ENCODE measurements around the gene SCARF1.
"Not testable (repeated sequence)": the region's sequence is repeated elsewhere in the genome, so short reads cannot be mapped to it uniquely, and the experiment has no call there.

SCARF1 gene

GRCh38 chr17:1645207-1646171 lies at the start of gene SCARF1:
SCARF1 (minus strand) TSS chr17:1645732; CDS start chr17:1645697, 35 bp downstream.
- no peak for DNase-seq

- DNase-seq, result no peak
Measured at GRCh38 chr17:1693339-1693738, 47.8 kb upstream of the SCARF1 start.

- DNase-seq, result no peak
Measured at GRCh38 chr17:1690544-1691221, 45.2 kb upstream of the SCARF1 start.

GRCh38 chr17:1688405-1688804 lies 42.9 kb upstream of the SCARF1 start:
- DNase-seq, result not testable (repeated sequence)

GRCh38 chr17:1686086-1686485 lies 40.6 kb upstream of the SCARF1 start:
- DNase-seq, result no peak

DNA sequence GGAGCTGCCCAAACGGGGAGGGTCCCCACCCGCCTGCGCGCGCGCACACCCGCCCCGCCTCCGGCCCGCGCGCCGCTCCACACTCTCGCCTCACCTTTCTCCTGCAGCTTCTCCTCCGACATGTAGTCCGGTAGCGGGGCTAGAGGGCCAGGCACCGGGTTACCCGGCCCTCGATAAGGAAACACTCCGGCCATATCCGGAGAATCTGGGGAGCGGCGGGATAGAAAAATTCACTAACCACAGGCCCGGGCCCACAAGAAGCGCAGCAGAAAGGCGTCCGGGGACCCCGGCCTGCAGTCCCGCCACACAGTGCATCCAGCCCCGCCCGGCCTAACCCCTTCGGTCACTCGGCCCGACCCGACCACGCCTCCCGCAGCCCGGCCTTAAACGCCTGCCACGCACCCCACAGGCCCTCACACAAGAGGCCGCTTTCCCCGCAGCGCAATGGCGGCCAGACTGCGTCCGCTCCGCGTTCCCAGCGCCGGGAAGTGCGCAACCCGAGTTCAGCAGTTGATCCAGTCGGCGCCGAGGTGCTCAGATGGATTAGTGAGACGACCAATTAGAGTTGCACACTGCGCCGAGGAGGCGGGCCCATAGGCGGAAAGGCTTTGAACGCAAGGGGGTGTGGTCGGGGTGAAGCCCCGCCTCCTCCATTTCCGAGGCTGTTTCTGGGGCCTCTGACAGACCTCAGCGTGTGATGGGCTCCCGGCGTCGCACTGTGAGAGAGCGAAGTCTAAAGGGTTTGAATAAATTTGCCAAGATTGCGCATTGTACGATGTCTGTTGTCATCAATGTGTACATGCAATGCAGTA lies 39.1 kb upstream of the SCARF1 start, which contains the start of gene PRPF8:
TSS of gene PRPF8 (minus strand) at position 490 of the 812 bp plus-strand sequence. CDS start at position 194, 296 bp downstream.
- DNase-seq, result peak; percentile 94

- DNase-seq, result no peak
Measured at GRCh38 chr17:1683459-1683858, 37.9 kb upstream of the SCARF1 start.

- DNase-seq, result no peak
Measured at GRCh38 chr17:1676401-1676800, 30.9 kb upstream of the SCARF1 start.

- DNase-seq, result no peak
Measured at GRCh38 chr17:1673041-1673785, 27.7 kb upstream of the SCARF1 start.

GRCh38 chr17:1663934-1664333 lies 18.4 kb upstream of the SCARF1 start:
- not testable (repeated sequence) for DNase-seq

DNA sequence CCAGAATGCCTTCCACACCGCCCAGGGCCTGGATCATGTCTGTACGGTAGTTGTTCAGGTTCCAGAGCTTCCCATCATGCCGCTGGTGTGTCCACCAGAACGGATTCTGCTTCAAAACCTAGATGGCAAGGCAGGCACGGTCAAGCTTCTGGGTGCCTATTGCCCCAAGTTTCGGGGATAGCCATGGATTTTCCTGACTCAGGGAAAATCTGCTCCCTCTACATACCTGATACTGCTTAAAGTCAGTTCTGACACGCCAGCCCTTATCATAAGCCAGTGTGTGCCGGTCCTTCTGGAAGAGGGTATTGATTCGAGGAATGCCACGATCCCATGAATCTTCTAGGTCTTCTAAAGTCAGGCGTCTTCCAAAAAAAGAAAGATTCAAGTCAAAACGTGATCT lies 15.5 kb upstream of the SCARF1 start:
- DNase-seq, result no peak

DNA sequence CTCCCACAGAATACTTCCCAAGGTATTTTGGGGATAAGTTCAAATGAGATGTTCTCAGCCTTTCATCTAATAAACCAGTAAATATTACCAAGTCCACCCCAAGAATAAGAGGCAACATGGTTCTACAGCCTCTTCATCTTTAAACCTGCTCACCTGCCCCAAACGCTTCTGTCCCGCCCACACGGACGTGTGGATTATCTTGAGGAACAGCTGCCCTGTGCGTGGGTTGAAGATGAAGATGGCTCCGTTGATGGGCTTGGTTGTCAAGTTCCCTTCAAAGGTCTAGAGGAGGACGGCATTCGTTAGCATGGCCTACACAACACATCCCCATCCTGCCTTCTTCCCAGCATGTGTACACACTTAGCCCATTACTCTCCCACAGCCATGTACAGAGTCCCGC lies 12.6 kb upstream of the SCARF1 start:
- DNase-seq, result no peak

DNA sequence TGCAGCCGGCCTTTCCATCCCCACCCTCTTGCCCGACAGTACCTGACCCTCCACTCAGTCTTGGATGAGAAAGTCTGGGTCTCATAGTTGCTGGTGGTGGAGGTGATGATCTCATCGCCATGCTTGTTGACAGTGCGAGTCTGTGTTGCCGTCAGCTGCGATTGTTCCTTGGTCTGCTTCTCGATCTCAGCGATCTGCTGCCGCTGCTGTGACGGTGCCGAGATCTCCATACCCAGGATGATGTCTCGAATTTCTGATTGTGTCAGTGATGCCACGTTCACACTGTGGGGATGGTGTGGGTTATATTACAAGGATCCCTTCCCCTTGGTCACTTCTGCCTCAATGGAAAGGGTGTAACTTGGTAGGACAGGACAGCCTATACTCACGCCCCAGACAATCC lies 8.2 kb upstream of the SCARF1 start:
- no peak for DNase-seq

DNA sequence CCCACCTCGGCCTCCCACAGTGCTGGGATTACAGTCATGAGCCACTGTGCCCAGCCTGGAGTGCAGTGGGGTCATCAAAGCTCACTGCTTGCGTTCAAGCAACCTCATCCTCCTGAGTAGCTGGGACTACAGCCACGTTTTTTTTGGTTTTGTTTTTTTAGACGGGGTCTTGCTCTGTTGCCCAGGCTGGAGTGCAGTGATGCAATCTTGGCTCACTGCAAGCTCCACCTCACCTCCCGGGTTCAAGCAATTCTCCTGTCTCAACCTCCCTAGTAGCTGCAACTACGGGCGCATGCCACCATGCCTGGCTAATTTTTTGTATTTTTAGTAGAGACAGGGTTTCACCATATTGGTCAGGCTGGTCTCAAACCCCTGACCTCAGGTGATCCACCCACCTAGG lies 7.3 kb upstream of the SCARF1 start:
- not testable (repeated sequence) for DNase-seq

DNA sequence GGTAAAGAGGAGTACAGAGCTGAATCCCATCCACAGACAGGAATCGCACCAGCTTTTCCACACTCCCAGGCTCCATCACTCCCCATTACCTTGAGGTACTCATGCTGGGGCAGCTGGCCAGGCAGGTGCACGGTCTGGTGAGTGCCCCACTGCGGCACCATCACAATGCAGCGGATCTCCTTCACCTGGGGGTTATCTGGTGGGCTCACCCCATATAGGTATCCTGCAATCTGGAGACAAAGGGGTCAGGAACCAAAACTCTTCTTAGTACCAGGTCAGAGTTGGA lies 6.0 kb upstream of the SCARF1 start:
- no peak for DNase-seq

DNA sequence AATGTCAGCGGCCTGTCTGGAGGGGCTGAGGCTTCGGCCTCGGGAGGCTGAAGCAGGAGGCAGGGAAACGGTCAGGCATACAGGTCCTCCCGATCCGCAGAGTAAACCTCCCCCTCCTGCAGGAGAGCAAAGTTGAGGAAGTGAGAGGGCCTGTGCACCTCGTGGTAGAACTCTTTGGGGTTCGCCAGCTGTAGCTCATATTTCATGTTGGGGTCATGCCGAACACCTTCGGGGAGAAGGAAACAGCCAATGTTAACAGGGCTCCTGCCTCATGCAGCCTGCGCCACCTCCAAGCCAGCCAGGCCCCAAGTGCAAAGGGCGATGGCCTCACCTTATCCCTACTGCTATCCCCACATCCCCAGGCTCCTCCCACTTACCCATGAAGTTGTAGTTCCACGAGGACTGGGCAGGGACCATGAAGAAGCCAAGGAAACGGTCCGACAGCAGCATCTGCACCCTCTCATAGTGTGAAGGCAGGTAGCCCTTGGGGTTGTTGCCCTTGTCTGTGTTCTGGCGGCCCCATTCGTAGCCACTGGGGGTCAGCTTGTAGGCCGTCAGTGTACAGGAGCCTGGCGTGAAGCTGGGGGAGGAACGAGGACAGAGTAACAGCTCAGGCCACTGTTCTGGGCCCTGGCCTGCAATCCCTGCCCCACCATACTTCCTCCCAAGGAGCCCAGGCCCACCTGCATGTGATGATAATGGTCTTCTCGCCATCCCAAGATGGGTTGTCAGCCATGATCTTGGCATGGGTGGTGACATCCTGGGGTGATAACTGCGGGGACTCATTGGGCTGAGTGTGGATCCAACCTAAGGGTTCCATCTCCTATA lies 5.4 kb upstream of the SCARF1 start:
- no peak for DNase-seq

GRCh38 chr17:1649844-1650501 lies 4.4 kb upstream of the SCARF1 start, which contains the start of gene RILP:
RILP (minus strand) TSS chr17:1649866; CDS start chr17:1649804, 62 bp downstream.
- DNase-seq, result no peak

- DNase-seq, result peak; percentile 63
Measured at GRCh38 chr17:1648963-1649843, 3.7 kb upstream of the SCARF1 start.

- DNase-seq, result no peak
Measured at GRCh38 chr17:1648173-1648962, 2.8 kb upstream of the SCARF1 start.

Data from NCI-H2227 treated with DMSO at 0.1 percent for 48 hours (cell line).